WI38 (cell line): ENCODE results near the gene FNDC8.
"Not testable (repeated sequence)": the region's sequence is repeated elsewhere in the genome, so short reads cannot be mapped to it uniquely, and the experiment has no call there.

Experiments
- H3K4me3 ChIP-seq: 2 replicates; pipeline ENCODE4 v1.5.1; 2011; ENCODE audit warnings: low read depth, mild to moderate bottlenecking, control low read depth, low read length
- TF ChIP-seq, protein P1 (sequence below): IDR thresholded peaks from 2 replicates; pipeline ENCODE4 v1.5.1; 2012; ENCODE audit warnings: low read depth, mild to moderate bottlenecking, control low read depth, low read length

The FNDC8 gene

DNA sequence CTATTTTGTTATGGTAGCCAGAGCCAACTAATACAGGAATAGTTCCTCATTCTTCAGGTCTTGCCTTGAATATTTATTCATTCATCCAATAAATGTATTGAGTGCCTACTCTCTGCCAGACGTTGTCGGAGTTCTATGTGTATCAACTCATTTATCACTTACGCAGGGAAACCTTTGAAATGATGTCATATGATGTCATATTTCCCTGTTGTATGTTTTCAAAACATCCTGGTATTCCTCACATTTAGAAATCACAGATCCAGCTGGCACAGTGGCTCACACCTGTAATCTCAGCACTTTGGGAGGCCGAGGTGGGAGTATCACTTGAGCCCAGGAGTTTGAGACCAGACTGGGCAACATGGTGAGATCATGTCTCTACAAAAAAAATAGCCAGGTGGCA, 23.4 kb downstream of the FNDC8 start:
- H3K4me3 ChIP-seq, result no peak overlapping the region
- TF ChIP-seq, protein P1, sequence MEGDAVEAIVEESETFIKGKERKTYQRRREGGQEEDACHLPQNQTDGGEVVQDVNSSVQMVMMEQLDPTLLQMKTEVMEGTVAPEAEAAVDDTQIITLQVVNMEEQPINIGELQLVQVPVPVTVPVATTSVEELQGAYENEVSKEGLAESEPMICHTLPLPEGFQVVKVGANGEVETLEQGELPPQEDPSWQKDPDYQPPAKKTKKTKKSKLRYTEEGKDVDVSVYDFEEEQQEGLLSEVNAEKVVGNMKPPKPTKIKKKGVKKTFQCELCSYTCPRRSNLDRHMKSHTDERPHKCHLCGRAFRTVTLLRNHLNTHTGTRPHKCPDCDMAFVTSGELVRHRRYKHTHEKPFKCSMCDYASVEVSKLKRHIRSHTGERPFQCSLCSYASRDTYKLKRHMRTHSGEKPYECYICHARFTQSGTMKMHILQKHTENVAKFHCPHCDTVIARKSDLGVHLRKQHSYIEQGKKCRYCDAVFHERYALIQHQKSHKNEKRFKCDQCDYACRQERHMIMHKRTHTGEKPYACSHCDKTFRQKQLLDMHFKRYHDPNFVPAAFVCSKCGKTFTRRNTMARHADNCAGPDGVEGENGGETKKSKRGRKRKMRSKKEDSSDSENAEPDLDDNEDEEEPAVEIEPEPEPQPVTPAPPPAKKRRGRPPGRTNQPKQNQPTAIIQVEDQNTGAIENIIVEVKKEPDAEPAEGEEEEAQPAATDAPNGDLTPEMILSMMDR, result no peak

DNA sequence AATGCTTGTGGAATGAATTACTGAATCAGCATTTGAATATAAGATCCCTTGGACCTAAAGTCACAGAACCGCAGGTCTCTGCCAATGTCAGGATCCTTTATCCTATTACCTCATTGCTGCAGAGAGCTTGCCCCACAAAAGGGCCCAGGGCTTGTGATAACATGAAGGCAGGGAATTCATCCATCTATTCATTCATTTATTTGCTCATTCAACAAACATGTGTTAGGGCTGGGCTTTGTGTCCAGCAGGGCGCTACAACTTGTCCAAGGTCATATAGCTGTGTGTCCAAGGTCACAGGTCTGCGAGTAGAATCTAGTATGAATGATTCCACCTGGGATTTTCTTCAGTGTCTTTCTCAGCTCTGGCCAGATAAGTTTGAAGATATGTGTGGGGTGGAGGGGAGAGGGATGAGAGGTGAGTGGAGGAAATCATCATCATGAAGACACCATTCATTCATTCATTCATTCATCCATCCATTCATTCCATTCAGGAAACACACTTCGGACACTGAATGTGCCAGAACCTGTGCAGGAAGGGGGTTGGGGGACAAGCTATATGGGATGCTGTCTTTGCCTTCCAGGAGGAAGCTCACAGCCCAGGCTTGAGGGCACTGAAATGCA, 24.9 kb downstream of the FNDC8 start:
- TF ChIP-seq, protein P1, result no peak
- no peak overlapping the region for H3K4me3 ChIP-seq

DNA sequence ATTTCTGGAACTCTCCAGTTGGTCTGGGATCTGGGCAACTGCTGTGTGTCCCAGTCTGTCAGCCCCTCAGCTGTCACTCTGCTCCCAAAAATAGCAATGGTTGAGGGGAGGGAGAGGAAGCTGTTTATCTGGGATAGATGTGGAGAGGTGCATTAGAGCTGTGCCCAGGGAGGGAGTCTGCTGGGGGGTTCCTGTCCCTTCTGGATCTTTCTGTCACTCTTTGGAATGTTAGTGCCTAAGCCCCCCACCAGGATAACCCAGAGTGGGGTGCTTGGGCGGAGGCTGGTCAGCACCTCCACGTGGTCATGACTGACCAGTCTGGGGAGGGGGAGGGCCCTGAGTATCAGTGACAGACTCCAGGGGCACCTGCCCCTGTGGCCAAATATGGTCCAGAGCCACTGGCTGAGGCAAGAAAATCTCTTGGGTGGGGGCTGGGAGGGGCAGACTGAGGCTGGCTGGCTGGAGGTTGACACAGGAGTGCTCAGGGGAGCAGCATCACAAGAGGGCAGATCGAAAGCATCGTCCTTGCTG, 26.0 kb downstream of the FNDC8 start, which contains the start of gene UNC45B:
UNC45B (plus strand) TSS at position 443 of the 531 bp plus-strand sequence. CDS start 447 bp downstream, outside the sequence.
- no peak within 1 kb of the TSS for H3K4me3 ChIP-seq
- TF ChIP-seq, protein P1, result no peak

DNA sequence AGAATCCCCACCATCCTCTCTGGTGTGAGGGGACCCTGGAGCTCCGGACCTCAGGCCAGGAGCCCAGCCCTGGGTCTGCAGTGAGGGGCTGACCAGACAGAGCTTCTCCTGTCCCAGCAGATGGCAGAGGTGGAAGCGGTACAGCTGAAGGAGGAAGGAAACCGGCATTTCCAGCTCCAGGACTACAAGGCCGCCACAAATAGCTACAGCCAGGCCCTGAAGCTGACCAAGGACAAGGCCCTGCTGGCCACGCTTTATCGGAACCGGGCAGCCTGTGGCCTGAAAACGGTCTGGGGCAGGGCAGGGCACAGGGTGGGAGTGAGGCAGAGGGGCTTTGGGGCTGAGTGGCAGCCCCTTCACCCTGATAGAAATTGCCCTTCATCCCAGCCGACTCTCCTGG, 26.7 kb downstream of the FNDC8 start:
- H3K4me3 ChIP-seq, result no peak overlapping the region
- TF ChIP-seq, protein P1, result no peak

DNA sequence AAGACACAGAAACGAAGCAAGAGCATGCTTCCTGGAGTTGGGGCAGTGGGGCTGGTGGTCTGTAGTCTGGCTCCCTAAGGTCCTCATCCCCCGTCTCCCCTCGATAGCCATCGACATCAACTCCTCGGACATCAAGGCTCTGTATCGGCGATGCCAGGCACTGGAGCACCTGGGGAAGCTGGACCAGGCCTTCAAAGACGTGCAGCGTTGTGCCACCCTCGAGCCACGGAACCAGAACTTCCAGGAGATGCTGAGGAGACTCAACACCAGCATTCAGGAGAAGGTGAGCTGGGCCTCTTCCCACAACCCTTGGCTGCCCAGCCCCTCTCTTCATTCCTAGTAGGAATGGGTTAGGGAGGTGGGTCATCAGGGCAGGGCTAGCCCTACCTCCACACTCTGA, 28.5 kb downstream of the FNDC8 start:
- TF ChIP-seq, protein P1, result no peak
- no peak overlapping the region for H3K4me3 ChIP-seq

DNA sequence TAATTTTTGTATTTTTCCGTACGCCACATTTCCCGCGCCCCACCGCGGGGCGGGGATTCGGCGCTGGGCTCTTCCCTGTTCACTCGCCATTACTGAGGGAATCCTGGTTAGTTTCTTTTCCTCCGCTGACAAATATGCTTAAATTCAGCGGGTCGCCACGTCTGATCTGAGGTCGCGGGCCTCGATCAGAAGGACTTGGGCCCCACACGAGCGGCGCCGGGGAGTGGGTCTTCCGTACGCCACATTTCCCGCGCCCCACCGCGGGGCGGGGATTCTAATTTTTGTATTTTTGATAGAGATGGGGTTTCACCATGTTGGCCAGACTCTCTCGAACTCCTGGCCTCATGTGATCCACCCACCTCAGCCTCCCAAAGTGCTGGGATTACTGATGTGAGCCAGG, 29.7 kb downstream of the FNDC8 start:
- H3K4me3 ChIP-seq, result not testable (repeated sequence)

DNA sequence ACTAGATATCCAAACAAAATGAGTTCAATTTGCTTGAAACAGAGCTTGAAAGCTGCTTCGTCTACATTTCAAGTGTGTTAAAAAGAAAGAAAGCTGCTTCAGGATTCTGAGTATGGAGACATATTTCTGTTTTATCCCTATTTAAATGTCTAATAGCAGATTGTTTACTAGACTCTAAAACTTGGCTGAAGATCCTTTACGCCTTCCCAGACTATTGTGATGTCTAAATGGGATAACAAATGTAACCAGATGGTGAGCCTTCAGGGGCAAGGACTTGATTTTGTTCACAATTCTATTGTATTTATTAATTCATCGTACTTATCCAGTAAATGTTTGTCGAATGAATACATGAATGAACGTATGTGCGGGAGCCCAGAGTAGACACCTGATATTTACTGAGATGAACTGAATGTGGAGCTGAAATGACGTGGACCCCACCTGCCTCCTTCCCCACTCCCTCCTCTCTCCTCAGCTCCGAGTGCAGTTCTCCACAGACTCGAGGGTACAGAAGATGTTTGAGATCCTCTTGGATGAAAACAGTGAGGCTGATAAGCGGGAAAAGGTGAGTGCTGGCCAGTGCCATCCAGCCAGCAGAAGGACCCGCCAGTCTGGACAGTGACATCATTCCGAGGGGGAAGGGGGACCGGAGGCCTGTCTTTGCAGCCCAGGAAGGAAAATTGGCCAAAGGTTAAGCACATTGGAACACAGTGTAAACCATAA, 31.2 kb downstream of the FNDC8 start:
- TF ChIP-seq, protein P1, result no peak
- H3K4me3 ChIP-seq, result no peak overlapping the region
